Omental fat pad (tissue), 4 donors: ENCODE results near the gene ZC3H12A. TPM values are rescaled to one million over a fixed set of nuclear protein-coding genes. Genes with fewer than 3 reads are reported as not detected.
"Not testable (repeated sequence)": the region's sequence is repeated elsewhere in the genome, so short reads cannot be mapped to it uniquely, and the experiment has no call there.

Experiments
- ATAC-seq: fragments of 150-250 bp; one replicate; pipeline ENCODE4 v1.9.1; 2016; ENCODE audit warnings: mild to moderate bottlenecking, moderate library complexity; ENCODE audit not compliant: low FRiP score
- DNase-seq: peaks from one replicate; pipeline ENCODE4 v3.0.0-alpha.2; 2019; ENCODE audit warnings: low spot score
- total RNA-seq, 4 donors: library from RNA; depleted of rRNA; stranded (reverse); fragments of >200 nt; gene quantifications; one replicate each; pipeline ENCODE4 v1.1.0, GENCODE V29; 2016
- TF ChIP-seq, protein P1 (sequence below), 3 donors: fragments of 450-650 bp; IDR thresholded peaks; one replicate each; pipeline ENCODE4 v1.5.1; 2016 to 2017; ENCODE audit warnings: antibody characterized with exemption in 3 of 3, mild to moderate bottlenecking in 3 of 3, moderate library complexity in 2 of 3

The ZC3H12A gene
- total RNA-seq, 4 donors from 2014 or later: 9.9 to 137 (median 30.4) TPM

DNA sequence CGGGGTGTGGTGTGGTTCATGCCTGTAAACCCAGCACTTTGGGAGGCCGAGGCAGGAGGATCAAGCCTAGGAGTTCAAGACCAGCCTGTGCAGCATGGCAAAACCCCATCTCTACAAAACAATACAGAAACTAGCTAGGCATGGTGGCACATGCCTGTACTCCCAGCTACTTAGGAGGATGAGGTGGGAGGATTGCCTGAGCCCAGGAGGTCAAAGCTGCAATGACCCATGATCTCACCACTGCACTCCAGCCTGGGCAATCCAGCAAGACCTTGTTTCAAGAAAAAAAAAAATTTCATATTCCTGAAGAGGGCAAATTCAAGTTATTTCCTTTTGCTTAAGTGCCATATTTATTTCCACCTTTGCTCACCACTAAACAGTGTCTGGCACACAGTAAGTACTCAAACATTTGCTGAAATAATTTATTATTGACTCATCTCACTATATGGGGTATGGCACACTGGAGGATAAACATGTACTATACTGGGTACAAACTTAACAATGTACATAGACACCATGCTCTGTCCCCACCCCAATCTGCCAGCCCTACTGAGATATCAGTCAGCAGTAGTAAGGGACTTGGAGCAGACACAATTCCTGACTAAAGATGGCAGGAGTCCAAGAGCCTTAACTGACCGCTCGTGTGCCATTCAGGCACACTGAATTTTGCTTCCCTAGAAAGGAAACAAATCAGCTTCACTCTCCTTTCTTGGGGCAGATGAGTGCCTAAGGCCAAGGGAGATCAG, 24.7 kb downstream of the ZC3H12A start:
- DNase-seq (no peak), ATAC-seq (no peak)

DNA sequence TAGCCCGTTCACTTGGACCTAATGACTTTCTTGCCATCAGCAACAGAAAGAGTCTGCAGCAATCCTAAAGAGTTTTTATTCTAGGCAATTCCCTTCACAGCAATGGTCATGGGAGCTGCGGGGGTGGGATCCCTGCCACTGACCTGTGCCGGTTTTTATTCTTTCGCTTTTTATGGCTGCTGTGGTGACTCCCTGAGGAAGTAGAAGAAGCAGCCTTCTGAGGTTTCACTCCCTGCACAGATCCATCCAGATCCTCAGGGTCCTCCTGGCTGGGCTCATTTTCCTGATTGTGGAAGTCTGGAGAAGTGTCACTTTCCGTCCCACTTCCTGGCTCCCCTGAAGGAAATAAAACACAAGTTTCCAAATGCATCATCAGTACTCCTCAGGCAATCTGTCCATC, 27.3 kb downstream of the ZC3H12A start:
- ATAC-seq (no peak), DNase-seq (no peak)
- TF ChIP-seq, protein P1, sequence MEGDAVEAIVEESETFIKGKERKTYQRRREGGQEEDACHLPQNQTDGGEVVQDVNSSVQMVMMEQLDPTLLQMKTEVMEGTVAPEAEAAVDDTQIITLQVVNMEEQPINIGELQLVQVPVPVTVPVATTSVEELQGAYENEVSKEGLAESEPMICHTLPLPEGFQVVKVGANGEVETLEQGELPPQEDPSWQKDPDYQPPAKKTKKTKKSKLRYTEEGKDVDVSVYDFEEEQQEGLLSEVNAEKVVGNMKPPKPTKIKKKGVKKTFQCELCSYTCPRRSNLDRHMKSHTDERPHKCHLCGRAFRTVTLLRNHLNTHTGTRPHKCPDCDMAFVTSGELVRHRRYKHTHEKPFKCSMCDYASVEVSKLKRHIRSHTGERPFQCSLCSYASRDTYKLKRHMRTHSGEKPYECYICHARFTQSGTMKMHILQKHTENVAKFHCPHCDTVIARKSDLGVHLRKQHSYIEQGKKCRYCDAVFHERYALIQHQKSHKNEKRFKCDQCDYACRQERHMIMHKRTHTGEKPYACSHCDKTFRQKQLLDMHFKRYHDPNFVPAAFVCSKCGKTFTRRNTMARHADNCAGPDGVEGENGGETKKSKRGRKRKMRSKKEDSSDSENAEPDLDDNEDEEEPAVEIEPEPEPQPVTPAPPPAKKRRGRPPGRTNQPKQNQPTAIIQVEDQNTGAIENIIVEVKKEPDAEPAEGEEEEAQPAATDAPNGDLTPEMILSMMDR (IDR thresholded peaks at IDR 0.05): no peak

More for the DNA sequence above, 24.7 kb downstream of the ZC3H12A start:
- TF ChIP-seq, protein P1 (IDR thresholded peaks at IDR 0.05): no peak

DNA sequence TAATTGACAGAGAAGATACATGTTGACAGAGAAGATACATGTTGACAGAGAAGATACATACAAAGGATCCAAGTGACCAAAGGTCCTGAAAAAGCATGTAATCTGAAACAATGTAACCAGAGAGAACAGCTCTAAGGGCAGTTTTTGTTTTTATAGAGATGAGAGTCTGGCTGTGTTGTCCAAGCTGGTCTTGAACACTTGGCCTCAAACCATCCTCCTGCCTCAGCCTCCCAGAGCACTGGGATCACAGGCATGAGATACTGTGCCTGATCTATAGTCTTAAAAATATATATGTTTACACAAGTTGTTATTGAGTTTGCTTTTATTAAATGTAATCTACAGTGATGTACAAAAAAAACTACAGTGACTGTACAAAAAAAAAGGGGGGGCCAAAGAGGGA, 27.7 kb downstream of the ZC3H12A start:
- no peak for ATAC-seq
- TF ChIP-seq, protein P1 (IDR thresholded peaks at IDR 0.05): no peak
- DNase-seq: no peak

DNA sequence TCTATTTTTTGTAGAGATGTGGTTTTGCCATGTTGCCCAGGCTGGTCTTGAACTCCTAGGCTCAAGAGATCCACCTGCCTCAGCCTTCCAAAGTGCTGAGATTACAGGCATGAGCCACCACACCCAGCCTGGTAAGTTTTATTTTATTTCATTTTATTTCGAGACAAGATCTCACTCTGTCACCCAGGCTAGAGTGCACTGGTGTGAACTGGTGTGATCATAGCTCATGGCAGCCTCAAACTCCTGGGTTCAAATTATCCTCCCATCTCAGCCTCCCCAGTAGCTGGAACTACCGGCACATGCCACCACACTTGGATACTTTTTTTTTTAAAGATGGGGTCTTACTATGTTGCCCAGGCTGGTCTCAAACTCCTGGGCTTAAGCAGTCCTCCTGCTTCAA, 28.4 kb downstream of the ZC3H12A start:
- ATAC-seq, DNase-seq: not testable (repeated sequence)

DNA sequence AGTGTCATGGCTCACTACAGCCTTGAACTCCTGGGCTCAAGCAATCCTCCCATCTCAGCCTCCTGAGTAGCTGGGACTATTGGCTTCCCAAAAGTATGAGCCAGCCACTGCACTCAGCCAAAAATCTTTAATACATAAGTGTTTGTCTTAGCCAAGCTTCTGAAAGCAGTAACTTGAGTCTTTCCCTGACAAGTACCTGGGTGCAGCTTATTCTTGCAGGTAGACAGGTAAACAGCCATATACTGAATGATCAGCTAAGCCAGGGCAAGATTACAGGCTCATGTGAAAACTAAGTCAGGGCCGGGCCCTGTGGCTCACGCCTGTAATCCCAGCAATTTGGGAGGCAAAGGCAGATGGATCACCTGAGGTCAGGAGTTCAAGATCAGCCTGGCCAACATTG, 32.4 kb downstream of the ZC3H12A start:
- DNase-seq (no peak), ATAC-seq (no peak)
- TF ChIP-seq, protein P1 (IDR thresholded peaks at IDR 0.05): no peak

DNA sequence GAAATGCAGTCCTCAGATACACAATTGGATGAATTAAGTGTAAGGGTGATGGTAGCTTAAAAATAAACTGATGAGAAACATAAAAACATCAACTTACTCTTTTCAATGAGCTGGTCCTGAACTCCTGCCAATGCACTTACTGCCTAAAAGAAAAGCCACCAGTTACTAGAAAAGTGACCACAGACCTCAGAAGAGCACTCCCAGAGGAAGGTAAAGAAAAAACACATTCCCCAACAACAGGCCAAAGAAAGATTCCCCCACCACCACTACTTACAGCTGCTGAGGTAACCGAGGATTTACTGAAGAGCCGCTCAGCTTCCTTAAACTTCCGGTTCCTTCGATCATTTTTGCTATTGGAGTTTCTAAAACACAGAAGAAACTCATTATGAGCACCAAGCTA, 34.8 kb downstream of the ZC3H12A start:
- TF ChIP-seq, protein P1 (IDR thresholded peaks at IDR 0.05): no peak
- DNase-seq (no peak), ATAC-seq (no peak)

DNA sequence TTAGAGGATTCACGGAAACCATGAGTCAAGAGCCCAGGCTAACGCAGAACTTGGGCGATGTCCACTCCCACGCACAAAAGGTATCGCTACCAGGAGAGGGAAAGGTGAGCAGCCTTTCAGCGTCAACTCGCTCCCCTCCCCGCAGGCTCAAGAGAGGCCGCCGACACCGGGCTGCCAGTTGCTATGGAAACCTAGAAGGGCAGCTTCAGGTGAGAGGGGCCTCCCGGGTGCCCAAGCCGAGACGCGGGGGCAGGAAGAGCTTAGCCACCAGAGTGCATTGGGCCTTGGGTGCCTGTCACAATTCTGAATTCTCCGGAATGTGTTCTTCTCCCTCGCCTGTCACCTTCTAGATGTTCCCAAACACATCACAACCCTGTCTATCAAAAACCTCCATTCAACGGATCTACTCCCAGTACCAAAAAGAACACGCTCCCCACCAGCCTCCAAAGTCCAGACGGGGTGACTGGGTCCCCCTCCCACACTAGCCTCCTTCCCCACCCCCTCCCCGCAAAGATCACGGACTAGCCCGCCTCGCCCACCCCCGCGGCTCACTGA, 39.5 kb downstream of the ZC3H12A start:
- ATAC-seq: peak; percentile 50
- TF ChIP-seq, protein P1 (IDR thresholded peaks at IDR 0.05): no peak
- no peak for DNase-seq
